KMS-11 (cell line): ENCODE results near the gene SPHK1.

ENCODE experiments used
- H2AFZ ChIP-seq: fragments of 200-600 bp; sonication (generic); 2 replicates; pipeline ENCODE4 v1.6.1; 2016; ENCODE audit warnings: antibody characterized with exemption, mixed run types, low read depth
- H3K27ac ChIP-seq: fragments of 200-600 bp; sonication (generic); 2 replicates; pipeline ENCODE4 v1.6.1; 2016; ENCODE audit warnings: mild to moderate bottlenecking, mixed run types
- H3K27me3 ChIP-seq: fragments of 200-600 bp; sonication (generic); 2 replicates; pipeline ENCODE4 v1.6.1; 2017; ENCODE audit warnings: mild to moderate bottlenecking, low read depth, mixed run types, moderate library complexity; ENCODE audit not compliant: insufficient read depth
- H3K36me3 ChIP-seq: fragments of 200-600 bp; sonication (generic); 2 replicates; pipeline ENCODE4 v1.6.1; 2017; ENCODE audit warnings: mild to moderate bottlenecking, mixed run types; ENCODE audit not compliant: insufficient read depth
- H3K4me1 ChIP-seq: fragments of 200-600 bp; sonication (generic); 2 replicates; pipeline ENCODE4 v1.6.1; 2016; ENCODE audit warnings: mild to moderate bottlenecking, low read depth, mixed run types; ENCODE audit not compliant: poor library complexity, severe bottlenecking
- H3K4me2 ChIP-seq: fragments of 200-600 bp; sonication (generic); 2 replicates; pipeline ENCODE4 v1.7.0; 2016; ENCODE audit warnings: mild to moderate bottlenecking, mixed run types
- H3K4me3 ChIP-seq: fragments of 200-600 bp; sonication (generic); IDR thresholded peaks from 2 replicates; pipeline ENCODE4 v1.6.1; 2017; ENCODE audit warnings: low read depth, low read length, mixed read lengths; ENCODE audit not compliant: insufficient read depth
- H3K79me2 ChIP-seq: fragments of 200-600 bp; sonication (generic); 2 replicates; pipeline ENCODE4 v1.6.1; 2016; ENCODE audit warnings: low read depth, mixed run types; ENCODE audit not compliant: insufficient read depth
- H3K9ac ChIP-seq: fragments of 200-600 bp; sonication (generic); 2 replicates; pipeline ENCODE4 v1.6.1; 2016; ENCODE audit warnings: mild to moderate bottlenecking, mixed run types
- H4K20me1 ChIP-seq: fragments of 200-600 bp; sonication (generic); 2 replicates; pipeline ENCODE4 v1.6.1; 2016; ENCODE audit warnings: mild to moderate bottlenecking, mixed run types; ENCODE audit not compliant: insufficient read depth
- TF ChIP-seq, protein P1 (sequence below): fragments of 200-600 bp; sonication (generic); conservative IDR thresholded peaks from 2 replicates; pipeline ENCODE4 v1.6.1; 2017; ENCODE audit warnings: low read depth, mild to moderate bottlenecking, antibody characterized with exemption, low read length, moderate library complexity, mixed read lengths

SPHK1 gene

DNA sequence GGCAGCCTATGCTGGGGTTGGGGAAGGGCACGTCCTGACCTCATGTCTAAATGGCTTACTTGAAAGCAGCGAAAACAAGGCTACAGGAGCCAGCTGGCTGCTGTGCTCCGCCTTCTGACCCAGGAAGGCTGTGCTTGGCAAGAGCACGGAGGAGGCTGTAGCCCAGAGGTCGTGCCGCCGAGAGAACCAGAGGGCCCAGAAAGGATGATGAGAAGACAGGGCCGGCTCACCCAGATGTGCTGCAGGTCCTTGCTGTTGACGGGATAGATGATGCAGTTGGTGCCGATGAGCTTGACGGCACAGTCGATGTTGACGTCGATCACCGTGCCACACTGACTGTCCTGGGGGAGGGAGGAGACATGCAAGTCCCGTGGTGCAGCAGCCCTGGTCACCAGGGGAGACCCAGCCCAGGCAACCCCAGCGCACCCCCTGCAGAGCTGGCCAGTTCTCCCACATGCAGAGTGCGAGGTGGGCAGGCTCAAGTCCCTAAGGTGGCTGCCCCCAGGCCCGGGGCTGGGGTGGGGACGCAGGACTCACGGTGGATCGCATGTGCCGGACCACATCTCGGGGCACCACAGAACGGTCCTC, 20.7 kb downstream of the SPHK1 start:
- no peak overlapping the region for H3K9ac ChIP-seq
- TF ChIP-seq, protein P1, sequence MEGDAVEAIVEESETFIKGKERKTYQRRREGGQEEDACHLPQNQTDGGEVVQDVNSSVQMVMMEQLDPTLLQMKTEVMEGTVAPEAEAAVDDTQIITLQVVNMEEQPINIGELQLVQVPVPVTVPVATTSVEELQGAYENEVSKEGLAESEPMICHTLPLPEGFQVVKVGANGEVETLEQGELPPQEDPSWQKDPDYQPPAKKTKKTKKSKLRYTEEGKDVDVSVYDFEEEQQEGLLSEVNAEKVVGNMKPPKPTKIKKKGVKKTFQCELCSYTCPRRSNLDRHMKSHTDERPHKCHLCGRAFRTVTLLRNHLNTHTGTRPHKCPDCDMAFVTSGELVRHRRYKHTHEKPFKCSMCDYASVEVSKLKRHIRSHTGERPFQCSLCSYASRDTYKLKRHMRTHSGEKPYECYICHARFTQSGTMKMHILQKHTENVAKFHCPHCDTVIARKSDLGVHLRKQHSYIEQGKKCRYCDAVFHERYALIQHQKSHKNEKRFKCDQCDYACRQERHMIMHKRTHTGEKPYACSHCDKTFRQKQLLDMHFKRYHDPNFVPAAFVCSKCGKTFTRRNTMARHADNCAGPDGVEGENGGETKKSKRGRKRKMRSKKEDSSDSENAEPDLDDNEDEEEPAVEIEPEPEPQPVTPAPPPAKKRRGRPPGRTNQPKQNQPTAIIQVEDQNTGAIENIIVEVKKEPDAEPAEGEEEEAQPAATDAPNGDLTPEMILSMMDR: no peak
- H3K79me2 ChIP-seq: peaks cover 10% of the 10 kb centered on the region; the same call in 1 of the 2 replicates
- H3K27ac ChIP-seq: no peak overlapping the region
- peaks cover 12% of the 10 kb centered on the region for H3K4me1 ChIP-seq
- no peak overlapping the region for H2AFZ ChIP-seq
- H3K36me3 ChIP-seq: no peaks in the 10 kb centered on the region; the same call in 1 of the 2 replicates
- H3K4me2 ChIP-seq: no peak overlapping the region
- H4K20me1 ChIP-seq: peaks cover 3% of the 10 kb centered on the region; the same call in 1 of the 2 replicates
- H3K4me3 ChIP-seq: no peak overlapping the region
- H3K27me3 ChIP-seq: no peaks in the 10 kb centered on the region

DNA sequence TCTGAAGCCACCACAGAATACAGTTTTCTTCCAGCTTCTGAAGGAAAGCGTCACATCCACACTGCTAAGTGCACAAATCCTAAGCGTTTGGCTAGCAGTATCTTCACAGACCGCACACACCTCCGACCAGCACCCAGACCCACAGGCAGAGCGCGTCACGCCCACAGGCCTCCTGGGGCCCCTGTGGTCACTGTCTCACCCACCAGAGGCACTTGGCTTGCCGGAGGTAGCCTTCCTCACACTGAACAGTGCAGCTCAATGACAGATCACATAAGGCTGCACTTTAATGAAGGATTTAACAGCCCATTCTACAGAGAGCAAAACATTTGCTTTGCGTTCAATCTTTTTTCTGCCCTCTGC, 21.2 kb downstream of the SPHK1 start:
- TF ChIP-seq, protein P1: no peak
- peaks cover 12% of the 10 kb centered on the region for H3K4me1 ChIP-seq
- H3K4me2 ChIP-seq: no peak overlapping the region
- no peaks in the 10 kb centered on the region for H3K36me3 ChIP-seq
- H3K79me2 ChIP-seq: peaks cover 10% of the 10 kb centered on the region; the same call in 1 of the 2 replicates
- no peak overlapping the region for H3K27ac ChIP-seq
- no peak overlapping the region for H3K4me3 ChIP-seq
- H3K27me3 ChIP-seq: no peaks in the 10 kb centered on the region
- H2AFZ ChIP-seq: no peak overlapping the region
- no peak overlapping the region for H3K9ac ChIP-seq
- peaks cover 3% of the 10 kb centered on the region; the same call in 1 of the 2 replicates for H4K20me1 ChIP-seq

DNA sequence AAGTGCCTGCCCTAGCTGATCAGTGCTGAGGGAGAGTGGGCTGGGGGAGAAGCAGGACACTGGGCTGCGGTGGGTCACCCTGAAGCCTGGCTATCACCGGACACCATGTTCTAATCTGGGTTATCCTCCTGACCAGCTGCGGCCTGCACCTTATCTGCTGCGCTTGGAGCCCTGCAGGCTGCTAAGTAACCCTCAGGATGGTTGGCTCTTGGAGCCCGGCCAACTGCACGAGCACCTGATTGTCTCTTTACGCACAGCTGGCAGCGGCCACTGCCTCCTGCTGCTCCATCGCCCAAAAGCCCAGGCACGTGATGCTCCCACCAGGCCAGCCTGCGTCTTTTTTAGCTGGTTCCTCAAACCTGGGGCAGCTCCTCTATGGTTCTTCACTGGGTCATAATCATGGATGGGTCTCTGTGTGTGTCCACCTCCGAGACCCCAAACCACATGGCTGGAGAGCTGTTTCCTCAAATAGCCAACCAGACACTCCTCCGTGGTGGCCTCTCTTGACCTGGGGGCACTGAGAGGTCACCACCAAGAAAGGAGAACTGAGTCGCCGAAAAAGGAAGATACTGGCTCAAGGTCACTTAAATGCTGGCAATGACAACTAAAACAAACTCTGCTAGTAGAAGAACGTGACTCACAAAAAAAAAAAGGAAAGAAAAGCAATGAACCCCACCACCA, 21.7 kb downstream of the SPHK1 start:
- peaks cover 12% of the 10 kb centered on the region for H3K4me1 ChIP-seq
- no peak overlapping the region for H3K27ac ChIP-seq
- H2AFZ ChIP-seq: no peak overlapping the region
- H4K20me1 ChIP-seq: peaks cover 3% of the 10 kb centered on the region; the same call in 1 of the 2 replicates
- H3K36me3 ChIP-seq: no peaks in the 10 kb centered on the region
- TF ChIP-seq, protein P1: no peak
- no peaks in the 10 kb centered on the region for H3K27me3 ChIP-seq
- H3K4me3 ChIP-seq: no peak overlapping the region
- H3K9ac ChIP-seq: no peak overlapping the region
- H3K79me2 ChIP-seq: peaks cover 10% of the 10 kb centered on the region; the same call in 1 of the 2 replicates
- no peak overlapping the region for H3K4me2 ChIP-seq

DNA sequence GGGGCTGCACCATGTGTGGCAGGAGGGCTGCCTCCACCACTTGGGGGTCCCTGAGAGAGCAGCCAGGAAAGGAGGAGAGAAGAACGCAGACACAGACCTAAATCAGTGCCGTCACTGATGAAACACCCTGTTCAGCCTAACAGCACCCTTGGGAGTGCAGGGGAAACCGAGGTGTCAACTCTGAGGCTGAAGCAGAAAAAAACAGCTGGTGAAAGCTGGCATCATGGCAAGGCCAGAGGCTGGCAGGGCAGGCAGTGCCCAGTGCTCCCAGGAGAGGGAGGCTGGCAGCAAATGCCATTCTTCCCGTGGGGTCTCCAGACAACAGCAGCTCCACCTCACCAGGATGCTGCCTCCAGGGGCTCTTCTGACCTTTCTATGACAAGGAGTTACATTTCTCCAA, 23.1 kb downstream of the SPHK1 start:
- H3K27ac ChIP-seq: no peak overlapping the region
- TF ChIP-seq, protein P1: no peak
- no peak overlapping the region for H3K4me3 ChIP-seq
- peaks cover 3% of the 10 kb centered on the region; the same call in 1 of the 2 replicates for H4K20me1 ChIP-seq
- H3K4me2 ChIP-seq: no peak overlapping the region
- H3K36me3 ChIP-seq: no peaks in the 10 kb centered on the region
- no peaks in the 10 kb centered on the region for H3K27me3 ChIP-seq
- H2AFZ ChIP-seq: no peak overlapping the region
- H3K79me2 ChIP-seq: peaks cover 10% of the 10 kb centered on the region; the same call in 1 of the 2 replicates
- H3K9ac ChIP-seq: no peak overlapping the region
- peaks cover 12% of the 10 kb centered on the region for H3K4me1 ChIP-seq
